H1 (cell line): Measurements from ENCODE around the gene TIMM8B. TPM values are rescaled to one million over a fixed set of nuclear protein-coding genes. Genes with fewer than 3 reads are reported as not detected.

Source experiments
- CTCF ChIA-PET: fragments of 300-600 bp; sonication (Branson Sonifier 250); formaldehyde crosslinking; loops from one replicate; lab custom pipeline; 2021; ENCODE audit not compliant: partially characterized antibody; lab: Charles Lee
- POLR2A ChIA-PET: fragments of 300-600 bp; sonication (Branson Sonifier 250); formaldehyde crosslinking; loops from one replicate; lab custom pipeline; 2021; ENCODE audit warnings: inconsistent platforms; ENCODE audit not compliant: partially characterized antibody; lab: Charles Lee
- DNase-seq, 2 experiments: peaks; one replicate each; pipeline versions ENCODE4 v3.0.0 to v3.0.0-alpha.2; 2010 to 2022; ENCODE audit warnings: low spot score in 2 of 2, low read depth in 1 of 2, mixed read lengths in 1 of 2
- FAIRE-seq: peaks from 2 replicates; lab custom pipeline; 2011; peaks lifted over from hg19 to GRCh38; lab: Jason Lieb, UNC
- H2AFZ ChIP-seq: 2 replicates; pipeline ENCODE4 v1.8.1; 2012; ENCODE audit warnings: low read length, inconsistent platforms
- H2AK5ac ChIP-seq: 2 replicates; pipeline ENCODE4 v1.6.1; 2013; ENCODE audit warnings: low read depth, low read length
- H2BK120ac ChIP-seq: replicated peaks from 2 replicates; pipeline ENCODE3; 2013; ENCODE audit warnings: low read depth, low read length, inconsistent platforms
- H2BK12ac ChIP-seq: 2 replicates; pipeline ENCODE4 v1.6.1; 2013; ENCODE audit warnings: low read depth, low read length
- H2BK15ac ChIP-seq: 2 replicates; pipeline ENCODE4 v1.6.1; 2013; ENCODE audit warnings: low read length
- H2BK20ac ChIP-seq: 2 replicates; pipeline ENCODE4 v1.6.1; 2013; ENCODE audit warnings: low read length
- H2BK5ac ChIP-seq: 2 replicates; pipeline ENCODE4 v1.6.1; 2013; ENCODE audit warnings: low read depth, low read length
- H3K14ac ChIP-seq: 2 replicates; pipeline ENCODE4 v1.6.1; 2013; ENCODE audit warnings: inconsistent platforms; ENCODE audit not compliant: insufficient read length
- H3K18ac ChIP-seq: 2 replicates; pipeline ENCODE4 v1.6.1; 2013; ENCODE audit warnings: low read length; ENCODE audit errors: extremely low read depth
- H3K23ac ChIP-seq: 2 replicates; pipeline ENCODE4 v1.6.1; 2013; ENCODE audit warnings: inconsistent platforms; ENCODE audit not compliant: insufficient read length
- H3K23me2 ChIP-seq: 2 replicates; pipeline ENCODE4 v1.6.1; 2013; ENCODE audit warnings: low read depth, low read length
- H3K27ac ChIP-seq: 2 replicates; pipeline ENCODE4 v1.6.1; 2011; ENCODE audit warnings: low read depth, low read length, inconsistent platforms
- H3K27me3 ChIP-seq, 4 experiments: replicated peaks in 1 of 4; 1 replicate in 1 of 4; 2 replicates in 3 of 4; pipeline versions ENCODE4 v1.6.1 to v1.8.1; 2011 to 2013; ENCODE audit warnings: low read length in 3 of 4, mild to moderate bottlenecking in 3 of 4, inconsistent platforms in 2 of 4, mixed read lengths in 2 of 4, moderate library complexity in 1 of 4; ENCODE audit not compliant: control insufficient read depth in 3 of 4, insufficient read depth in 3 of 4; ENCODE audit errors: extremely low read depth in 1 of 4
- H3K36me3 ChIP-seq, 4 experiments: 2 replicates each; pipeline versions ENCODE4 v1.6.1 to v1.8.1; 2011 to 2013; ENCODE audit warnings: mild to moderate bottlenecking in 4 of 4, low read length in 3 of 4, moderate library complexity in 2 of 4, control low read depth in 1 of 4, inconsistent platforms in 1 of 4; ENCODE audit not compliant: insufficient read depth in 4 of 4, control insufficient read depth in 2 of 4
- H3K4ac ChIP-seq: replicated peaks from 2 replicates; pipeline ENCODE3; 2013; ENCODE audit warnings: low read length, low read depth, mixed read lengths, inconsistent platforms; ENCODE audit not compliant: insufficient read length
- H3K4me1 ChIP-seq, 4 experiments: replicated peaks in 1 of 4; 1 replicate in 1 of 4; 2 replicates in 3 of 4; pipeline versions ENCODE4 v1.6.1 to v1.8.1; 2011 to 2013; ENCODE audit warnings: low read length in 3 of 4, inconsistent platforms in 2 of 4, mixed read lengths in 1 of 4; ENCODE audit not compliant: insufficient read depth in 4 of 4, control insufficient read depth in 3 of 4
- H3K4me2 ChIP-seq, 2 experiments: 2 replicates each; pipeline versions ENCODE4 v1.6.1 to v1.8.1; 2011 to 2013; ENCODE audit warnings: low read depth in 2 of 2, low read length in 2 of 2, control low read depth in 1 of 2, inconsistent platforms in 1 of 2, mild to moderate bottlenecking in 1 of 2; ENCODE audit not compliant: insufficient read depth in 1 of 2
- H3K4me3 ChIP-seq, 4 experiments: fragments of 200-600, 300-600 bp in 1 of 4; sonication (generic), shearing (Covaris generic), sonication (Bioruptor Twin) in 1 of 4; 2 replicates each; pipeline versions ENCODE4 v1.5.1 to v1.8.1; 2011 to 2016; ENCODE audit warnings: low read length in 4 of 4, low read depth in 3 of 4, control low read depth in 2 of 4, inconsistent platforms in 2 of 4, mild to moderate bottlenecking in 2 of 4, mixed read lengths in 1 of 4, moderate library complexity in 1 of 4; ENCODE audit not compliant: insufficient read depth in 2 of 4; ENCODE audit errors: extremely low read depth in 1 of 4
- H3K56ac ChIP-seq: replicated peaks from 2 replicates; pipeline ENCODE3; 2013; ENCODE audit warnings: low read depth, mild to moderate bottlenecking, mixed read lengths, low read length, inconsistent platforms; ENCODE audit not compliant: insufficient read length
- H3K79me1 ChIP-seq: 2 replicates; pipeline ENCODE4 v1.6.1; 2013; ENCODE audit warnings: low read depth, low read length, control low read depth
- H3K79me2 ChIP-seq, 2 experiments: 2 replicates each; pipeline versions ENCODE4 v1.6.1 to v1.8.1; 2012 to 2013; ENCODE audit warnings: low read length in 2 of 2, mild to moderate bottlenecking in 2 of 2, inconsistent platforms in 1 of 2; ENCODE audit not compliant: insufficient read depth in 2 of 2, control insufficient read depth in 1 of 2
- H3K9ac ChIP-seq, 4 experiments: replicated peaks in 1 of 4; 1 replicate in 1 of 4; 2 replicates in 3 of 4; pipeline versions ENCODE4 v1.6.1 to v1.8.1; 2011 to 2013; ENCODE audit warnings: low read depth in 3 of 4, low read length in 3 of 4, control low read depth in 2 of 4, mild to moderate bottlenecking in 2 of 4, moderate library complexity in 2 of 4, inconsistent platforms in 1 of 4; ENCODE audit errors: extremely low read depth in 1 of 4
- H3K9me3 ChIP-seq, 2 experiments: 2 replicates each; pipeline versions ENCODE4 v1.6.1 to v1.8.1; 2012 to 2013; ENCODE audit warnings: mild to moderate bottlenecking in 2 of 2, moderate library complexity in 2 of 2, control low read depth in 1 of 2, inconsistent platforms in 1 of 2, low read depth in 1 of 2, low read length in 1 of 2, mixed read lengths in 1 of 2; ENCODE audit not compliant: insufficient read depth in 2 of 2
- H4K20me1 ChIP-seq, 2 experiments: replicated peaks in 1 of 2; 2 replicates each; pipeline versions ENCODE3 to v1.8.1; 2011 to 2013; ENCODE audit warnings: inconsistent platforms in 2 of 2, low read length in 2 of 2, mild to moderate bottlenecking in 1 of 2; ENCODE audit not compliant: insufficient read depth in 2 of 2, control insufficient read depth in 1 of 2
- H4K5ac ChIP-seq: 2 replicates; pipeline ENCODE4 v1.6.1; 2013; ENCODE audit warnings: low read length, low read depth, mixed read lengths, inconsistent platforms; ENCODE audit not compliant: insufficient read length
- H4K8ac ChIP-seq: 2 replicates; pipeline ENCODE4 v1.8.0; 2013; ENCODE audit warnings: mild to moderate bottlenecking, moderate library complexity, low read length, inconsistent platforms; ENCODE audit not compliant: insufficient read depth; ENCODE audit errors: extremely low read depth
- H4K91ac ChIP-seq: replicated peaks from 2 replicates; pipeline ENCODE3; 2013; ENCODE audit warnings: low read length, mixed read lengths, inconsistent platforms; ENCODE audit not compliant: insufficient read length
- CBX5 ChIP-seq: fragments of 300-800, 300-1000 bp; sonication (generic); IDR thresholded peaks from 2 replicates; pipeline ENCODE4 v1.7.1; 2016; ENCODE audit warnings: antibody characterized with exemption, low read length, low read depth
- GABPA ChIP-seq: IDR thresholded peaks from 2 replicates; pipeline ENCODE4 v1.6.1; 2011; ENCODE audit warnings: mild to moderate bottlenecking, low read length, moderate library complexity, borderline replicate concordance; ENCODE audit not compliant: insufficient read depth
- KDM4A ChIP-seq: IDR thresholded peaks from one replicate; pipeline ENCODE4 v1.7.1; 2012; ENCODE audit warnings: low read depth, mild to moderate bottlenecking, moderate library complexity, low read length, inconsistent platforms; ENCODE audit not compliant: severe bottlenecking
- POU5F1 ChIP-seq: IDR thresholded peaks from 2 replicates; pipeline ENCODE4 v1.6.1; 2011; ENCODE audit warnings: low read depth, mild to moderate bottlenecking, low read length, moderate library complexity
- RBBP5 ChIP-seq: IDR thresholded peaks from 2 replicates; pipeline ENCODE4 v1.7.1; 2012; ENCODE audit warnings: low read depth, mild to moderate bottlenecking, inconsistent platforms, low read length, moderate library complexity, borderline replicate concordance
- RFX5 ChIP-seq: IDR thresholded peaks from 2 replicates; pipeline ENCODE4 v1.6.1; 2011; ENCODE audit warnings: low read depth, low read length, improper control_type of control experiment, borderline replicate concordance
- RXRA ChIP-seq: IDR thresholded peaks from 2 replicates; pipeline ENCODE4 v1.6.1; 2011; ENCODE audit warnings: low read depth, mild to moderate bottlenecking, low read length, moderate library complexity; ENCODE audit not compliant: insufficient read depth
- SAP30 ChIP-seq: fragments of 300-600 bp; sonication (generic); IDR thresholded peaks from 2 replicates; pipeline ENCODE4 v1.7.1; 2012; ENCODE audit warnings: low read length, moderate library complexity, mild to moderate bottlenecking, inconsistent platforms; ENCODE audit not compliant: insufficient read depth, insufficient replicate concordance
- SRF ChIP-seq: IDR thresholded peaks from 2 replicates; pipeline ENCODE4 v1.6.1; 2011; ENCODE audit warnings: mild to moderate bottlenecking, low read depth, low read length, moderate library complexity
- TAF7 ChIP-seq: optimal IDR thresholded peaks from 2 replicates; pipeline ENCODE3; 2011; ENCODE audit warnings: low read depth, mild to moderate bottlenecking, inconsistent platforms, low read length, moderate library complexity, borderline replicate concordance
- WGBS, 2 experiments: shearing (Covaris generic) in 1 of 2; methylation state at CpG; one replicate each; pipeline versions ENCODE4 v1.1.6 to v1.1.7; 2013 to 2015; ENCODE audit warnings: low lambda C conversion rate in 2 of 2, mixed read lengths in 2 of 2, inconsistent platforms in 1 of 2, low coverage in 1 of 2, missing lambda C conversion rate in 1 of 2; ENCODE audit not compliant: insufficient replicate concordance in 2 of 2, insufficient coverage in 1 of 2, insufficient read length in 1 of 2; ENCODE audit errors: extremely low coverage in 1 of 2, missing lambda C conversion rate in 1 of 2; 5-methylcytosine and 5-hydroxymethylcytosine counted together
- polyA plus RNA-seq, 7 experiments: library from polyadenylated mRNA; depleted of rRNA in 3 of 7; stranded (reverse) in 5 of 7; unstranded in 2 of 7; fragments of >200 nt in 5 of 7; fragments of 200-250 nt in 2 of 7; gene quantifications; 1 replicate in 5 of 7; 2 replicates in 1 of 7; 4 replicates in 1 of 7; pipeline versions ENCODE4 v1.2.1 to v1.2.3, GENCODE V29; 2011 to 2013; ENCODE audit warnings: missing spikeins in 2 of 7, mixed read lengths in 2 of 7
- total RNA-seq: library from RNA; stranded (reverse); fragmentation: NEBNext Ultra II Directional; extraction: Animal tissue kit (Norgen Biotek cat#: 25700); gene quantifications from 2 replicates; pipeline ENCODE4 v1.2.1, GENCODE V29; 2021
- TF ChIP-seq, protein P1 (sequence below): IDR thresholded peaks from 2 replicates; pipeline ENCODE4 v1.6.1; 2011; ENCODE audit warnings: low read depth, mild to moderate bottlenecking, low read length; ENCODE audit not compliant: insufficient read depth
- TF ChIP-seq, protein P2 (sequence below): IDR thresholded peaks from 2 replicates; pipeline ENCODE4 v1.6.1; 2012; ENCODE audit warnings: inconsistent platforms

Gene TIMM8B
- total and polyA plus RNA-seq, 2 of the 8 experiments (the other 6 are each of a cell fraction or from before 2014, with no cell fraction given), result 93.7 to 143 TPM

DNA sequence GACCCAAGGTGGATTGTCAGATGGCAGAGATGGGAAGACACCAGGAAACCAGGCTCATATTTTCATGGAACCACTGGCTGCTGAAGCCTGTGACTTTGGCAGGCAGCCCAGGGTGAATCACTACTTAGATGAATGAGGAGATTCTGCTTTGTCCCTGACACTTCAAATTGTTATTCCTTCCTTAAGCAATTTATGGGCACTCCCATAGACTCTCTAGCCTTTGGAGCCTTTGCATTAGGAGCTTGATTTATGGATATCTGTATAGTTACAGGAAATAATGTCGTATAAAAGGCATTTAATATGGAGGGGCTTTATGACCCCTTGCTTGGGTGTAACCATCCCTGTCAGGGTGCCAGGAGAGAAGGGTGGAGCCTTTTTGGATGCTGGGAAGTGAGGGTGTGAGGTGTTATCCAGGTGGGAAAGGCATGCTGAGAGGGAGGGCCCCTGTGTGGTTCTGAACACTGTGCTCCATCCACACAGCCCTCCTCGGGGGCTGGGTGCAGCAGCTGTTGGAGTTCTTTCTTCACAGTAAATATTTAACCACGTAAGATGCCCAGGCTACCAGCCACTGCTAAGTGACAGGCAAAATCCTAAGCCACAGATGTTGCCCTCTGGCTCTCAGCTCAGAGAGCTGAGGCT, 42.0 kb upstream of the TIMM8B start:
- H3K23me2 ChIP-seq, result no peaks in the 10 kb centered on the region; the same call in 1 of the 2 replicates
- no peak overlapping the region for H3K23ac ChIP-seq
- H3K9me3 ChIP-seq, result no peaks in the 10 kb centered on the region
- no peak for DNase-seq
- H3K27me3 ChIP-seq, result no peaks in the 10 kb centered on the region
- H3K56ac ChIP-seq, result no peak overlapping the region
- H2BK15ac ChIP-seq, result no peak overlapping the region
- no peak overlapping the region for H2BK20ac ChIP-seq
- no peak overlapping the region for H2AK5ac ChIP-seq
- no peaks in the 10 kb centered on the region for H3K4me1 ChIP-seq
- no peaks in the 10 kb centered on the region for H3K36me3 ChIP-seq
- no peak overlapping the region for H4K8ac ChIP-seq
- no peak overlapping the region for H4K5ac ChIP-seq
- no peaks in the 10 kb centered on the region for H3K79me2 ChIP-seq
- no peak overlapping the region for H3K27ac ChIP-seq
- H3K18ac ChIP-seq, result no peak overlapping the region
- H4K20me1 ChIP-seq, result no peaks in the 10 kb centered on the region
- H3K4me3 ChIP-seq, result no peak overlapping the region
- H2AFZ ChIP-seq, result no peak overlapping the region
- H3K14ac ChIP-seq, result no peak overlapping the region
- H2BK5ac ChIP-seq, result no peak overlapping the region
- ChIA-PET POLR2A (no interaction called here), CTCF (interaction anchor here (0.6 to 1.5 kb wide), 5 partner anchors 13 to 114 kb away, joined by 3 to 8 read pairs (median 3); no protein-coding TSS in a partner anchor)
- H2BK120ac ChIP-seq, result no peak overlapping the region
- no peak overlapping the region for H3K4me2 ChIP-seq
- no peaks in the 10 kb centered on the region for H3K79me1 ChIP-seq
- no peak overlapping the region for H3K9ac ChIP-seq
- no peak for FAIRE-seq
- no peak overlapping the region for H3K4ac ChIP-seq
- H4K91ac ChIP-seq, result no peak overlapping the region
- H2BK12ac ChIP-seq, result no peak overlapping the region
- 89% methylated on average over 3 of the region's 3 CpGs; no CpG with 5 or more reads in 1 of the 2 experiments for WGBS, 2 experiments
- TF ChIP-seq POU5F1 (no peak), GABPA (no peak), RFX5 (no peak), SRF (no peak), CBX5 (no peak), RBBP5 (no peak), RXRA (no peak), TAF7 (no peak), SAP30 (no peak), KDM4A (no peak)
- TF ChIP-seq, protein P1, sequence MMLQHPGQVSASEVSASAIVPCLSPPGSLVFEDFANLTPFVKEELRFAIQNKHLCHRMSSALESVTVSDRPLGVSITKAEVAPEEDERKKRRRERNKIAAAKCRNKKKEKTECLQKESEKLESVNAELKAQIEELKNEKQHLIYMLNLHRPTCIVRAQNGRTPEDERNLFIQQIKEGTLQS, result no peak
- TF ChIP-seq, protein P2, sequence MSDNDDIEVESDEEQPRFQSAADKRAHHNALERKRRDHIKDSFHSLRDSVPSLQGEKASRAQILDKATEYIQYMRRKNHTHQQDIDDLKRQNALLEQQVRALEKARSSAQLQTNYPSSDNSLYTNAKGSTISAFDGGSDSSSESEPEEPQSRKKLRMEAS, result no peak
